GM21423 (cell line): ENCODE measurements around the gene SLC35F6.
A peak's percentile ranks its signal among the peaks of the same experiment; 100 is the strongest.

Experiments used
- ATAC-seq: cut with Tn5 transposase; IDR thresholded peaks from one replicate; pipeline ENCODE4 v1.9.1; 2021; ENCODE audit warnings: mild to moderate bottlenecking, moderate library complexity; ENCODE audit not compliant: unreplicated experiment

SLC35F6 gene

DNA sequence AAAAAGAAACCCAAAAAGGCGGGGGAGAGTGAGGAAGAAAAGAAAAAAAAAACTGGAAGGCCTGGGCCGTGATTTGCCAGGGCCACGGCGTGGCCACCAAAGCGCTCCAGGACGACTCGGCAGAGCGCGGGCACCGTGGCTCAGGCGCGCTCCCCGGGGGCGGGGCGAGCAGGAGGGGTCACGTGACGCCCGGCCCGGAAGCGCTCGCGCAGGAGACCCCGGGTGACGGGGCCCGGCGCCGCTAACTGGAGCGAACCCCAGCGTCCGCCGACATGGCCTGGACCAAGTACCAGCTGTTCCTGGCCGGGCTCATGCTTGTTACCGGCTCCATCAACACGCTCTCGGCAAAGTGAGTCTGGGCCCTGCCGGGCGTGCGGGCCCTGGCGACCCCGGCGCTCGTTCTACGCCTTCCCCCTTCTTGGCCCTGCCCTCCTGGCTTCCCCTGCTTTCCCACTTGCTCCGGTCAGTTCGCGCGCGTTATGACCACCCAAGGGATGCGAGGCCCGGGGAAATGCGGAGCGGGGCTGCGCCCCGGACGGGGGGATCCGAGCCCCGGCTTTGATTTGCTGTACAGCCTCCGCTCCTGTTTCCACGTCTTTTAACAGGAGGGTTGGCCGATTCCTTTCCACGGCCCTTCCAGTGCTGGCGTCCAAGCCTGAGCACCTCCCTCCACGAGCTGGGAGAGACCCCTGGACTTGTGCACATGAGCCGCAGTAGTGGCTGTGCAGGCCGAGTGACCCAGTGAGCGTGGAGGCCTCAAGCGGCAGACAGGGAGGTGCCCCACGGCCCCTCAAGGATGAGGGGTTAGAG is at the start of gene SLC35F6:
SLC35F6 (plus strand) TSS at position 207 of the 810 bp plus-strand sequence; CDS start at position 273, 66 bp downstream.
- ATAC-seq, result peak; percentile 74

DNA sequence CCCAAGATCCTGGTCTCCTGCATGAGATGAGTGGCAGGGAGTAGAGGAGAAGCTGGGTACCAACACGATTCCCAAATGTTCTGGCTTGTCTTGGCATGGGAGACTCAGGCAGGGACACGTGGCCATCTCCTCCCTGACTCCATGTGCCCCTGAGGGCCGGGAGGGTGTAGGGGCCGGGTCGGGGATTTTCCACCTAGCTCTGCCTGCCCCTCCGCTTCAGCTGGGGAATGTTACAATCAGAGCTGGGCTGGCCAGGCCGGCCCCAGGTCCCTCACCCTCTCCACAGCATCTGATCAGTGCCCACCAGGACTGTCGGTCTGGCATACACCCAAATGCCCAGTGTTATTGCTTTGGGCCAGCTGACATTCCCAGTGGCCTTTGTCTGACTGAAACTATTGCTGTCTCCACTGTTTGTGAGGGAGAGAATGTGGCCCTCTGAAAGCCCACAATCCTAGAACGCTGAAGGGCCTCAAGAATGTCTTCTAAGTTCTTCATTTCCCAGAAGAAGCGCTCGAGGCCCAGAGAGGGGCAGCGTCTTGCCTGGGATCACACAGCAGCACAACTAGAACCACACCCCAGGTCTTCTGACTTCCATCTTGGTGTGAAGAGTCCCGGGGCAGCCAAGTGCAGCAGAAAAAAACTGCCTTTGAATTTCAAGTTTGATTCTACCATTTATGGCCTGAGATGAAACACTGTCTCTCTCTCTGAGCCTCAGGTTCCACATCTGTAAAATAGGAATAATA is 48.4 kb upstream of the SLC35F6 start:
- no peak for ATAC-seq

DNA sequence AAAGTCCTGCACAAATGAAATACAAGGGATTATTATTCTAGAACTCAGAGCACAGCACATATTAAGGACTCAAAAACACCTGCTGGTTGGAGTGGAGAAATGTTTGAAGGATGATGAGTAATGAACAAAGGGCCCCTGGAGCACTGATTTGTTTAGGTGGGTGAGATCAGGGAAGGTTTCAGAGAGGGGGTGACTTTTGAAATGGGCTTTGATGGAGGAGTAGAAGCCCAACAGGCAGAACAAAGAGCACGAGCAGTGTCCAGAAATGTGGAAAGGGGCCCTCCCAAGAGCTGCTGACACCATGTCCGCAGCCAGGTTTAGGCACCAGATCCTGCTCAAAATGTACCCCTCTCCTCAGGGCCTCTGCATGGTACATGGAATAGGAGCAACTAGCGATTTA is 47.7 kb upstream of the SLC35F6 start:
- ATAC-seq, result no peak

GRCh38 chr2:26716769-26717168 is 47.3 kb upstream of the SLC35F6 start:
- ATAC-seq, result no peak

GRCh38 chr2:26717362-26717761 is 46.7 kb upstream of the SLC35F6 start:
- no peak for ATAC-seq

DNA sequence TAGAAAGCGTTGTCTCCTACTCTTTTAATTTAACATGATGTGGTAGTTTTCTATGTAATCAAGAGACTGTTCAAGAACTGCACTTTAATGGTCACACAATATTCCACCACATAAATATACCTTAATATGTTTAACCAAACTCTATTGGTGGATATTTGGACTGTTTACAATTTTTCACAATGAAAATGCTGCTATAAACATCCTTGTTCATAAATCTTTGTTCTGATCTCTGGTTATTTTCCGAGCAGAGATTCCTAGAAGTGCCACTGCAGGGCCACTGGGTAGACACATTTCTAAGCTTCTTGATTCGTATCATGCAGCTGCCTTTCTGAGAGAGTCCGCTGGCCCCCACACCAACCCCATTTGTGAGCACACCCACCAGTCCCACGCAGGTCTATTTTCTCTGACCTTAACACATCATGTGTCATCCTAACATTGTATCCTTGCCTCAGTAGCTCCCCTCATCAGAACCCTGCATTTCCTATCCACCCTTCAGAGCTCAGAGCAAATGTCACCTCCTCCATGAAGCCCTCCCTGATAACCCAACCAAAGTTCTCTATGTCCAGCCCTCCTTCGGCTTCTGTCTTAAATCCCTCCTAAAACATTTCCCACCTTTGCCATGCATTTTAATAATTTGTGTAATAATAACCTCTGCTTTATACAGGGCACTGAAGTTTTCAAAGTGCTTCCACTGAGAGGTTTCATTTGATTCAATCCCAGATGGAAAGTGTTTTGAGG is 45.0 kb upstream of the SLC35F6 start:
- ATAC-seq, result no peak

DNA sequence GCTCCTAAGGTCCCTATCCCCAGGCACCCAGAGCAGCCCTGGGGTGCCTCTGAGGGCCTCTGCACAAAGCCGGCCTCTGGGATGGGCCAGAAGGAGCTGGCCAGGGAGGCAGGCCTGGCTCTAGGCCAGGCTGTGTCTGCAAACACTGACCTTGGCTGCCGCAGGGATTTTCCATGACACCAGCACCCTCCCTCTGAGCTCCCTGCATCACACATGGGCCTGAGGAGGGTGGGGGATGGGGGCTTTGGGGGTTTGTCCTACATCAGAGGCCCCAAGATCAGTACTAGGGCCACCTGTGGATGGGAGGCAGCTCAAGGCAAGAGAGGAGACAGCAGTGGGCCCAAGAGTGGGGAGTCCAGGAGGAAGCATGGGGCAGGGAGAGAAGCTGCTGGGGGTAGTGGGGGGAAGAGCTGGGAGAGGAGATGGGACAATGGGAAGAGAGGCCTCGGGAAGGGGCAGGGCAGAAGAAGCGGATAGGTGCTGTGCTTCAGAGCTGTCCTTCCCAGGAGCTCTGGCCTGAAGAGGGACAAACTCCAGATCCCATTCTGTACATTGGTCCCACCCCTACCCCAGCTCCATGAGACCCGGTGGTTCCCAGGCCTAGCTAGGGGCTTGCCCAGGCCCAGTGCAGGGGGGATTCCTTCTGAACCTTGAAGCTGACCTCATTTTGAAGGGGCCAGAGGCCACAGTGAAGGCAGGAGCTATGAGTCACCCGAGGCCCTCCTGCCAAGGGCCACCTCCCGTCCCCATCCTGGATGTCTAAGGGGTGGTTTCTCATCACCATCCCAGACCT is 43.6 kb upstream of the SLC35F6 start:
- no peak for ATAC-seq

GRCh38 chr2:26721115-26722032 is 42.7 kb upstream of the SLC35F6 start:
- ATAC-seq, result no peak

- no peak for ATAC-seq
Observed at GRCh38 chr2:26722328-26722727, 41.8 kb upstream of the SLC35F6 start.

DNA sequence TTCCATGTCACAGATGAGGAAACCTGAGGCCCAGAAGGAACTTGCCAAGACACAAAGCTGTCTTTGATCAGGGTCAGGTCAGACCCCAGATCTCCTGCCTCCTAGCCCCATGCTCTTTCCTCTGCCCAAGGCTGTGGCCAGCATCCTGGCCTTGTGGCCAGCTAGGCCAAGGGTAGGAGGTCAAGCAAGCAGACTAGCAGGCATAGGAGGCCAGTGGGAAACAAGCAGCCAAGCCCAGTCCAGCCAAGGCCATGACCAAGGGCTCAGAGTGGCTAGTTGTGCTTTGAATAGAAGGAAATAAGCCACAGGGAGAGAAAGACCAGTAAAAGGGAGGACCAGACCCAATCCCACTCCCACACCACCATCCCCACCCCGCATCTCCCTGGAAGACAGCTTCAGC is 41.2 kb upstream of the SLC35F6 start:
- ATAC-seq, result no peak

DNA sequence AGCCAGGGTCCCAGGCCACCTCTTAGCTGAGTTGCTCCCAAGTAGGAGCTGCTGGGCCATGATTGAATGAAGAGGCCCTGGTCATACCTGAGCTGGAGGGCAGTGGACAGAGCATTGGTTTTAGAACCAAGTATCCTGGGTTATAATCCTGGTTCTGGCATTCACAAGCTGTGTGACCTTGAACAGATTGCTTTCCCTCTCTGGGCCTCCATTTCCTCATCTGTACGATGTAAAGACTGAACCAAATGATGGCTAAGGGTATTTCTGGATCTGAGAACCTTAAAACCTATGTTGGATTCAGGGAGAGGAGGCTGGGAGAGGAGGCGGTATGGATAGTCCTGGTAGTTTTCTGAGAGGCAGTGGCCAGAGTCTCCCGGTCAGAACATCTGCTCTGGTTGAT is 40.6 kb upstream of the SLC35F6 start:
- no peak for ATAC-seq

GRCh38 chr2:26723991-26724750 is 39.9 kb upstream of the SLC35F6 start:
- no peak for ATAC-seq

DNA sequence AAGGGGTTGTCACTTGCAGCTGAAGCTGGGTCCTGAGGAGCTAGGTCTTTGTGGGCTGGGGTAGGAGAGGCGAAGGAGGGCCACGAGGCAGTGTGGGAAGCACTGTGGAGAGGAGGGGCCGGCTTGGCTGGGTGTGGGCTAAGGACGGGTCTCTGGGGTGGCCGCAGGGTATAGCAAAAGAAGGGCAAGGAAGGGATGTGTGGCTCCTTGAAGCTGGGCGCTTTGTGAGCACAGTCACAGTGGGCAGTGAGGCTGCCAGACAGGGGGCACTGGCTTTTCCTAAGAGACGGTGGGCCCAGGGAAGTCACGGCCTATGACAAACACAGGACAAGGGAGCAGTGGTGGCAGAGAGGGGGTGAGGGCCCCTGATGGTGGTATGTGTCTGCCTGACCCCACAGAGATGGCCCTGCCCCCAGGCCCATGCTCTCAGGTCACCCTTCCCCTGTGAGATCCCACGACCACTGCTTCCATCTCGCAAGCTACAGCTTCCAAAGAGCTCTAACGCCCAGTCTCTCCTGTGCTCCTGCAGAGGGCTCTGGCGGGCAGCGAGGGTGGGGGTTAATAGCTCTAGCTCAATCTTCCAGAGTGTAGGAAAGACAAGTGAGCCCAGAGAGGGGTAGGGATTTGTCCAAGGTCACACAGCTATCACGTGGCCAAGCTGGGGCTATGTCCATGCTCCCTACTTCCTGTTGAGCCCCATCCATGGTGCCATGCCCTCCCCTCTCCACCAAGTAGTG is 39.1 kb upstream of the SLC35F6 start:
- ATAC-seq, result no peak

GRCh38 chr2:26725521-26725820 is 38.6 kb upstream of the SLC35F6 start:
- ATAC-seq, result no peak

GRCh38 chr2:26726228-26726627 is 37.9 kb upstream of the SLC35F6 start:
- ATAC-seq, result no peak

- no peak for ATAC-seq
Observed at GRCh38 chr2:26727641-26728561, 36.2 kb upstream of the SLC35F6 start.

DNA sequence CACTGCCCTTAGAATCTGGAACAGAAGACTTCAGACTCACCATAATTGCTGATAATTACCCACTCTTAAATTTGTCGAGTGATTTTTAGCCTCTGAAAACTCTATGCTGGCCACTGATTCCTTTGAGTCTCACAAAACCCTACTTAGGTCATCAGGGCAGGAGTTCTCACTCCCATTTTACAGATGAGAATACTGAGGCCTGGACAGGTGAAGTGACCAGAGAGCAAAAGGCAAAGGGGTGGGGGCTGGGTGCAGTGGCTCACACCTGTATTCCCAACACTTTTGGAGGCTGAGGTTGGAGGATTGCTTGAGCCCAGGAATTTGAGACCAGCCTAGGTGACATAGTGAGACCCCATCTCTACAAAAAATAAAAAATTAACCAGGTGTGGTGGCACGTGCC is 34.8 kb upstream of the SLC35F6 start:
- ATAC-seq, result no peak
